CD4-positive, alpha-beta T cell (primary cell): ENCODE data around the gene ME3. TPM values are rescaled to one million over a fixed set of nuclear protein-coding genes. Genes with fewer than 3 reads are reported as not detected.

Source experiments
- ATAC-seq: fragments of 200-7000 bp; cut with Tn5 transposase; one replicate; pipeline ENCODE4 v1.10.0; 2022; ENCODE audit warnings: mild to moderate bottlenecking; ENCODE audit not compliant: poor library complexity
- CTCF ChIA-PET: fragments of 350-600 bp; sonication (Branson Sonifier 250); formaldehyde crosslinking; loops from one replicate; lab custom pipeline; 2021; ENCODE audit warnings: antibody characterized with exemption, inconsistent platforms; lab: Charles Lee
- POLR2A ChIA-PET: fragments of 350-600 bp; sonication (Branson Sonifier 250); formaldehyde crosslinking; loops from one replicate; lab custom pipeline; 2021; ENCODE audit warnings: antibody characterized with exemption, inconsistent platforms; lab: Charles Lee
- DNase-seq, 14 experiments: peaks; one replicate each; pipeline ENCODE4 v3.0.0-alpha.2; 2013 to 2020; ENCODE audit warnings: mixed read lengths in 2 of 14
- H3K27ac ChIP-seq, 2 donors: one replicate each; pipeline versions ENCODE4 v1.5.1 to v1.7.0; 2013; ENCODE audit warnings: low read length in 2 of 2, low read depth in 1 of 2, mild to moderate bottlenecking in 1 of 2
- H3K27me3 ChIP-seq, 2 experiments: 1 replicate in 1 of 2; 2 replicates in 1 of 2; pipeline versions ENCODE4 v1.6.1 to v1.7.0; 2013; ENCODE audit warnings: low read length in 2 of 2, control low read depth in 1 of 2, mild to moderate bottlenecking in 1 of 2, moderate library complexity in 1 of 2; ENCODE audit not compliant: insufficient read depth in 2 of 2, control insufficient read depth in 1 of 2
- H3K36me3 ChIP-seq: one replicate; pipeline ENCODE4 v1.6.1; 2013; ENCODE audit warnings: low read length, control low read depth; ENCODE audit not compliant: insufficient read depth
- H3K4me1 ChIP-seq: one replicate; pipeline ENCODE4 v1.6.1; 2013; ENCODE audit warnings: low read length, control low read depth; ENCODE audit not compliant: insufficient read depth
- H3K4me3 ChIP-seq: one replicate; pipeline ENCODE4 v1.5.1; 2013; ENCODE audit warnings: mild to moderate bottlenecking, low read length, moderate library complexity
- H3K9me3 ChIP-seq, 2 experiments: 1 replicate in 1 of 2; 2 replicates in 1 of 2; pipeline versions ENCODE4 v1.6.1 to v1.7.0; 2013; ENCODE audit warnings: low read length in 2 of 2, mild to moderate bottlenecking in 2 of 2, control low read depth in 1 of 2, moderate library complexity in 1 of 2; ENCODE audit not compliant: control insufficient read depth in 1 of 2, insufficient read depth in 1 of 2
- H3K27ac Mint-ChIP-seq: one replicate; pipeline ENCODE4 v1.8.0; 2020; ENCODE audit warnings: mixed read lengths
- H3K27me3 Mint-ChIP-seq: one replicate; pipeline ENCODE4 v1.8.0; 2021; ENCODE audit warnings: mixed read lengths
- H3K36me3 Mint-ChIP-seq: one replicate; pipeline ENCODE4 v1.8.0; 2021; ENCODE audit warnings: low read depth, mixed read lengths
- H3K4me1 Mint-ChIP-seq: one replicate; pipeline ENCODE4 v1.8.0; 2021; ENCODE audit warnings: low read depth, mixed read lengths
- H3K4me3 Mint-ChIP-seq: one replicate; pipeline ENCODE4 v1.8.0; 2020; ENCODE audit warnings: mild to moderate bottlenecking, mixed read lengths
- H3K9me3 Mint-ChIP-seq: one replicate; pipeline ENCODE4 v1.8.0; 2020; ENCODE audit warnings: mixed read lengths
- intact Hi-C, 2 experiments: fragments of 100-400 bp; cut with DNase I in 1 of 2; cut with micrococcal nuclease in 1 of 2; formaldehyde crosslinking; loops; one replicate each; pipeline versions ENCODE4 v1.15.1 to v1.9.0; 2023 to 2025; cut with DNase I, micrococcal nuclease
- total RNA-seq, 174 experiments: library from RNA in 2 of 174; stranded (reverse) in 2 of 174; gene quantifications; one replicate each; pipeline ENCODE4 v1.2.3 and lab custom pipeline; 2021 to 2026
- TF ChIP-seq, protein P1 (sequence below): fragments of 200-600 bp; IDR thresholded peaks from one replicate; pipeline ENCODE4 v1.8.0; 2022; ENCODE audit warnings: antibody characterized with exemption, mild to moderate bottlenecking

The ME3 gene
- total RNA-seq, 2 experiments from 2014 or later, result 9.1 to 10.6 TPM

GRCh38 chr11:86502137-86502642 is 170.2 kb downstream of the ME3 start:
- no peaks in the 10 kb centered on the region for H3K9me3 Mint-ChIP-seq
- no peak overlapping the region for H3K27ac Mint-ChIP-seq
- H3K4me1 ChIP-seq, result no peaks in the 10 kb centered on the region
- ChIA-PET POLR2A (no interaction called here), CTCF (no interaction called here)
- H3K27ac ChIP-seq, result no peak overlapping the region
- H3K4me1 Mint-ChIP-seq, result no peaks in the 10 kb centered on the region
- ATAC-seq (no peak), DNase-seq (no peak)
- no peaks in the 10 kb centered on the region for H3K36me3 ChIP-seq
- H3K9me3 ChIP-seq, result no peaks in the 10 kb centered on the region
- H3K4me3 ChIP-seq, result no peak overlapping the region
- TF ChIP-seq, protein P1, sequence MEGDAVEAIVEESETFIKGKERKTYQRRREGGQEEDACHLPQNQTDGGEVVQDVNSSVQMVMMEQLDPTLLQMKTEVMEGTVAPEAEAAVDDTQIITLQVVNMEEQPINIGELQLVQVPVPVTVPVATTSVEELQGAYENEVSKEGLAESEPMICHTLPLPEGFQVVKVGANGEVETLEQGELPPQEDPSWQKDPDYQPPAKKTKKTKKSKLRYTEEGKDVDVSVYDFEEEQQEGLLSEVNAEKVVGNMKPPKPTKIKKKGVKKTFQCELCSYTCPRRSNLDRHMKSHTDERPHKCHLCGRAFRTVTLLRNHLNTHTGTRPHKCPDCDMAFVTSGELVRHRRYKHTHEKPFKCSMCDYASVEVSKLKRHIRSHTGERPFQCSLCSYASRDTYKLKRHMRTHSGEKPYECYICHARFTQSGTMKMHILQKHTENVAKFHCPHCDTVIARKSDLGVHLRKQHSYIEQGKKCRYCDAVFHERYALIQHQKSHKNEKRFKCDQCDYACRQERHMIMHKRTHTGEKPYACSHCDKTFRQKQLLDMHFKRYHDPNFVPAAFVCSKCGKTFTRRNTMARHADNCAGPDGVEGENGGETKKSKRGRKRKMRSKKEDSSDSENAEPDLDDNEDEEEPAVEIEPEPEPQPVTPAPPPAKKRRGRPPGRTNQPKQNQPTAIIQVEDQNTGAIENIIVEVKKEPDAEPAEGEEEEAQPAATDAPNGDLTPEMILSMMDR, result no peak
- no peaks in the 10 kb centered on the region for H3K27me3 Mint-ChIP-seq
- no peaks in the 10 kb centered on the region for H3K27me3 ChIP-seq
- H3K4me3 Mint-ChIP-seq, result no peak overlapping the region
- intact Hi-C loops, result no loop called here
- no peaks in the 10 kb centered on the region for H3K36me3 Mint-ChIP-seq

- Mint-ChIP-seq H3K4me1 (no peaks in the 10 kb centered on the region), H3K9me3 (no peaks in the 10 kb centered on the region), H3K27me3 (no peaks in the 10 kb centered on the region), H3K4me3 (no peak overlapping the region), H3K36me3 (no peaks in the 10 kb centered on the region), H3K27ac (no peak overlapping the region)
- POLR2A ChIA-PET, result no interaction called here
- no peaks in the 10 kb centered on the region for H3K9me3 ChIP-seq
- H3K27me3 ChIP-seq, result no peaks in the 10 kb centered on the region
- H3K4me1 ChIP-seq, result no peaks in the 10 kb centered on the region
- H3K27ac ChIP-seq, result no peak overlapping the region
- DNase-seq (no peak), ATAC-seq (no peak)
- no peaks in the 10 kb centered on the region for H3K36me3 ChIP-seq
- no peak overlapping the region for H3K4me3 ChIP-seq
- CTCF ChIA-PET, result no interaction called here
- TF ChIP-seq, protein P1, result no peak
- intact Hi-C loops, result no loop called here
These were observed 171.8 kb downstream of the ME3 start for GRCh38 chr11:86500500-86501140.

DNA sequence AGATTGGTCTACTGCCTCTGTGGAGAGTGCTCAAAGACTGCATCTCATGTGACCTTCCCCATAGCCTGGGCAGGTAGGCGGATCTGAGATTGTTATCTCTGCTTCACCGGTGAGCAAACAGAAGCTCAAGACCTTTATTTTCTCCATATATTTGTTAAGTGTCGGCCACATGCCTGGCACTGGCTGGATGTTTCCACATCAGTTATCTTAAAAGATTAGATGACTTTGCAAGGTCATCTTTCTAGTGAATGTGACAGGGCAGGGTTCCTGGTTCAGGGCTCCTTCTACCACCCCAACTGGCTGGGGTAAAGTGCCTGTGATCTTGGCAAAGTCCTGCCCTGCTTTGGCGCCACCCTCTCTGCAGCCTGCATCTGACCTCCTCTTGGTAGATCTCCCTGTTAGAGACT is 172.7 kb downstream of the ME3 start:
- no peaks in the 10 kb centered on the region for H3K27me3 Mint-ChIP-seq
- intact Hi-C loops, result no loop called here
- H3K27me3 ChIP-seq, result no peaks in the 10 kb centered on the region
- no peaks in the 10 kb centered on the region for H3K9me3 ChIP-seq
- no peak overlapping the region for H3K27ac ChIP-seq
- DNase-seq, result no peak
- TF ChIP-seq, protein P1, result no peak
- no peaks in the 10 kb centered on the region for H3K4me1 Mint-ChIP-seq
- ChIA-PET CTCF (no interaction called here), POLR2A (no interaction called here)
- no peaks in the 10 kb centered on the region for H3K4me1 ChIP-seq
- no peaks in the 10 kb centered on the region for H3K36me3 Mint-ChIP-seq
- H3K27ac Mint-ChIP-seq, result no peak overlapping the region
- no peaks in the 10 kb centered on the region for H3K9me3 Mint-ChIP-seq
- ATAC-seq, result no peak
- H3K36me3 ChIP-seq, result no peaks in the 10 kb centered on the region
- H3K4me3 Mint-ChIP-seq, result no peak overlapping the region
- H3K4me3 ChIP-seq, result no peak overlapping the region
